ENCODE results near the gene LPP. TPM values are rescaled to one million over a fixed set of nuclear protein-coding genes. Genes with fewer than 3 reads are reported as not detected.

The LPP gene
- polyA plus RNA-seq, 1 donor (not counting 4 experiments of a cell fraction or from before 2014, with no cell fraction given), result 16.0 TPM

DNA sequence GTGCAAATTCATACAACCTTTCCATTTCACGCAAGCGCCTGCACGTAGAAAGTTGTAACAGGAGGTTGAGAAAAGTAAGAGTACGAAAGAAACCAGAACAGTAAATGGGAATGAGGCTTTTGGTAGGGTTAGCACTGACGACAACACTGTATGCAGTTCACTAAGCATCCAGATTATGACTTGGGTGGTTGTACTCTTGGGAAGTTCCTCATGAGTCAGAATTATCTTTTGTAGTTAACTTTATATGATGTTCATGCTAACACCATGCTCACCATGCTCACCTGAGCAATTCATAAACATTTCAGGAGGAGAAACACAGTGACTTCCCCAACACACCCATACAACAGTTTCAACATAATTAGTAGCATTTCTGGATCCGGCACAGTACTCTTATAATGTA lies 3.0 kb upstream of the LPP start:
- peaks cover 25% of the 10 kb centered on the region for H3K4me1 ChIP-seq (ENCODE audit: control insufficient read depth, extremely low read depth, insufficient read depth, low read length)
- H3K36me3 ChIP-seq (ENCODE audit: control insufficient read depth in 2 of 2, extremely low read depth in 1 of 2, insufficient read depth in 2 of 2, low read length in 2 of 2), result no peaks in the 10 kb centered on the region
- H3K27me3 ChIP-seq (ENCODE audit: control insufficient read depth, extremely low read depth, insufficient read depth, low read length), result no peaks in the 10 kb centered on the region
- FAIRE-seq (peak; percentile 53), DNase-seq (ENCODE audit: low read depth, low spot score) (no peak)
- H2AFZ ChIP-seq (ENCODE audit: control insufficient read depth, low read length), result no peak overlapping the region
- TF ChIP-seq CTCF (optimal IDR thresholded peaks at IDR 0.05 in 1 of 3, IDR thresholded peaks at IDR 0.05 in 1 of 3, conservative IDR thresholded peaks at IDR 0.05 in 1 of 3; ENCODE audit: extremely low read depth in 1 of 3, insufficient read depth in 2 of 3, low read length in 3 of 3) (no peak), EZH2 (IDR thresholded peaks at IDR 0.05; ENCODE audit: low read length) (no peak)
- no peaks in the 10 kb centered on the region for H3K9me3 ChIP-seq (ENCODE audit: control insufficient read depth, low read depth, low read length)
- dilution Hi-C loops (cut with MboI; ENCODE audit: extremely low pct_ligation_motif_present, low sequenced_read_pairs), result no loop called here
- peak overlapping the region; percentile 2 for H3K27ac ChIP-seq (ENCODE audit: control insufficient read depth, insufficient read depth, low read length)
- H4K20me1 ChIP-seq (ENCODE audit: control insufficient read depth, extremely low read depth, insufficient read depth, low read length), result no peaks in the 10 kb centered on the region
- peaks cover 15% of the 10 kb centered on the region for H3K79me2 ChIP-seq (ENCODE audit: control insufficient read depth, insufficient read depth, low read length)
- H3K9ac ChIP-seq (ENCODE audit: control insufficient read depth, extremely low read depth, insufficient read depth, low read length), result no peak overlapping the region
- H3K4me3 ChIP-seq (ENCODE audit: control insufficient read depth in 2 of 3, extremely low read depth in 1 of 3, insufficient read depth in 2 of 3, low read depth in 1 of 3, low read length in 3 of 3), result no peak overlapping the region
- H3K4me2 ChIP-seq (ENCODE audit: control insufficient read depth, extremely low read depth, insufficient read depth, low read depth, low read length), result no peak overlapping the region
- no peaks in the 10 kb centered on the region for H3K9me1 ChIP-seq (ENCODE audit: control insufficient read depth, extremely low read depth, insufficient read depth, low read length)

DNA sequence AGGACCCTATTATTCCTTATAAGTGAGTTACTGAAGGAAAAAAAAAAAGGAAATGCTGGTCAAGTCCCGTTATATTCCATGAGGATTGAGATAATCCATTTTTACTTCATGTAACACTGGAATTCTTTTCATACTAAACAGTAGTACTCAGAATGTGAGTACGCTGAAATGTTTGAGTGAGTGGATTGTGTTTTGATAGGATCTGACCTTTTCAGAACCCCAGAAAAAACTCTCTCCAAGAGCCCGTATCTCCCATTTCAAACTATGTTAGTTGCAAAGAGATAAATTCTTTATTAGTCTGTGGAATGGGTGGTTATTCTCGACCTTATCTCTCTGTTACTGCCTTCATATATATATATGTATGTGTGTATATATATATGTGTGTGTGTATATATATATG lies 2.5 kb upstream of the LPP start:
- DNase-seq (ENCODE audit: low read depth, low spot score), result no peak
- no peak for FAIRE-seq
- H3K79me2 ChIP-seq (ENCODE audit: control insufficient read depth, insufficient read depth, low read length), result peaks cover 20% of the 10 kb centered on the region
- H3K4me2 ChIP-seq (ENCODE audit: control insufficient read depth, extremely low read depth, insufficient read depth, low read depth, low read length), result no peak overlapping the region
- H3K9me3 ChIP-seq (ENCODE audit: control insufficient read depth, low read depth, low read length), result no peaks in the 10 kb centered on the region
- peaks cover 25% of the 10 kb centered on the region for H3K4me1 ChIP-seq (ENCODE audit: control insufficient read depth, extremely low read depth, insufficient read depth, low read length)
- H2AFZ ChIP-seq (ENCODE audit: control insufficient read depth, low read length), result no peak overlapping the region
- no peaks in the 10 kb centered on the region for H4K20me1 ChIP-seq (ENCODE audit: control insufficient read depth, extremely low read depth, insufficient read depth, low read length)
- no peak for TF ChIP-seq EZH2 (IDR thresholded peaks at IDR 0.05; ENCODE audit: low read length)
- no peak for TF ChIP-seq CTCF (optimal IDR thresholded peaks at IDR 0.05 in 1 of 3, IDR thresholded peaks at IDR 0.05 in 1 of 3, conservative IDR thresholded peaks at IDR 0.05 in 1 of 3; ENCODE audit: extremely low read depth in 1 of 3, insufficient read depth in 2 of 3, low read length in 3 of 3)
- no peak overlapping the region for H3K27ac ChIP-seq (ENCODE audit: control insufficient read depth, insufficient read depth, low read length)
- H3K27me3 ChIP-seq (ENCODE audit: control insufficient read depth, extremely low read depth, insufficient read depth, low read length), result no peaks in the 10 kb centered on the region
- no peaks in the 10 kb centered on the region for H3K36me3 ChIP-seq (ENCODE audit: control insufficient read depth in 2 of 2, extremely low read depth in 1 of 2, insufficient read depth in 2 of 2, low read length in 2 of 2)
- no peak overlapping the region for H3K9ac ChIP-seq (ENCODE audit: control insufficient read depth, extremely low read depth, insufficient read depth, low read length)
- H3K9me1 ChIP-seq (ENCODE audit: control insufficient read depth, extremely low read depth, insufficient read depth, low read length), result no peaks in the 10 kb centered on the region
- H3K4me3 ChIP-seq (ENCODE audit: control insufficient read depth in 2 of 3, extremely low read depth in 1 of 3, insufficient read depth in 2 of 3, low read depth in 1 of 3, low read length in 3 of 3), result no peak overlapping the region
- dilution Hi-C loops (cut with MboI; ENCODE audit: extremely low pct_ligation_motif_present, low sequenced_read_pairs), result no loop called here

Measured in keratinocyte (primary cell).